H1 (cell line): ENCODE results near the gene TARS2. TPM values are rescaled to one million over a fixed set of nuclear protein-coding genes. Genes with fewer than 3 reads are reported as not detected.

ENCODE experiments used
- CTCF ChIA-PET: fragments of 300-600 bp; sonication (Branson Sonifier 250); formaldehyde crosslinking; loops from one replicate; lab custom pipeline; 2021; ENCODE audit not compliant: partially characterized antibody; lab: Charles Lee
- POLR2A ChIA-PET: fragments of 300-600 bp; sonication (Branson Sonifier 250); formaldehyde crosslinking; loops from one replicate; lab custom pipeline; 2021; ENCODE audit warnings: inconsistent platforms; ENCODE audit not compliant: partially characterized antibody; lab: Charles Lee
- DNase-seq, 2 experiments: peaks; one replicate each; pipeline versions ENCODE4 v3.0.0 to v3.0.0-alpha.2; 2010 to 2022; ENCODE audit warnings: low spot score in 2 of 2, low read depth in 1 of 2, mixed read lengths in 1 of 2
- FAIRE-seq: peaks from 2 replicates; lab custom pipeline; 2011; peaks lifted over from hg19 to GRCh38; lab: Jason Lieb, UNC
- H2AFZ ChIP-seq: 2 replicates; pipeline ENCODE4 v1.8.1; 2012; ENCODE audit warnings: low read length, inconsistent platforms
- H2AK5ac ChIP-seq: 2 replicates; pipeline ENCODE4 v1.6.1; 2013; ENCODE audit warnings: low read depth, low read length
- H2BK120ac ChIP-seq: replicated peaks from 2 replicates; pipeline ENCODE3; 2013; ENCODE audit warnings: low read depth, low read length, inconsistent platforms
- H2BK12ac ChIP-seq: 2 replicates; pipeline ENCODE4 v1.6.1; 2013; ENCODE audit warnings: low read depth, low read length
- H2BK15ac ChIP-seq: 2 replicates; pipeline ENCODE4 v1.6.1; 2013; ENCODE audit warnings: low read length
- H2BK20ac ChIP-seq: 2 replicates; pipeline ENCODE4 v1.6.1; 2013; ENCODE audit warnings: low read length
- H2BK5ac ChIP-seq: 2 replicates; pipeline ENCODE4 v1.6.1; 2013; ENCODE audit warnings: low read depth, low read length
- H3K14ac ChIP-seq: 2 replicates; pipeline ENCODE4 v1.6.1; 2013; ENCODE audit warnings: inconsistent platforms; ENCODE audit not compliant: insufficient read length
- H3K18ac ChIP-seq: 2 replicates; pipeline ENCODE4 v1.6.1; 2013; ENCODE audit warnings: low read length; ENCODE audit errors: extremely low read depth
- H3K23ac ChIP-seq: 2 replicates; pipeline ENCODE4 v1.6.1; 2013; ENCODE audit warnings: inconsistent platforms; ENCODE audit not compliant: insufficient read length
- H3K23me2 ChIP-seq: 2 replicates; pipeline ENCODE4 v1.6.1; 2013; ENCODE audit warnings: low read depth, low read length
- H3K27ac ChIP-seq: 2 replicates; pipeline ENCODE4 v1.6.1; 2011; ENCODE audit warnings: low read depth, low read length, inconsistent platforms
- H3K27me3 ChIP-seq, 4 experiments: replicated peaks in 1 of 4; 1 replicate in 1 of 4; 2 replicates in 3 of 4; pipeline versions ENCODE4 v1.6.1 to v1.8.1; 2011 to 2013; ENCODE audit warnings: low read length in 3 of 4, mild to moderate bottlenecking in 3 of 4, inconsistent platforms in 2 of 4, mixed read lengths in 2 of 4, moderate library complexity in 1 of 4; ENCODE audit not compliant: control insufficient read depth in 3 of 4, insufficient read depth in 3 of 4; ENCODE audit errors: extremely low read depth in 1 of 4
- H3K36me3 ChIP-seq, 4 experiments: 2 replicates each; pipeline versions ENCODE4 v1.6.1 to v1.8.1; 2011 to 2013; ENCODE audit warnings: mild to moderate bottlenecking in 4 of 4, low read length in 3 of 4, moderate library complexity in 2 of 4, control low read depth in 1 of 4, inconsistent platforms in 1 of 4; ENCODE audit not compliant: insufficient read depth in 4 of 4, control insufficient read depth in 2 of 4
- H3K4ac ChIP-seq: replicated peaks from 2 replicates; pipeline ENCODE3; 2013; ENCODE audit warnings: low read length, low read depth, mixed read lengths, inconsistent platforms; ENCODE audit not compliant: insufficient read length
- H3K4me1 ChIP-seq, 4 experiments: replicated peaks in 1 of 4; 1 replicate in 1 of 4; 2 replicates in 3 of 4; pipeline versions ENCODE4 v1.6.1 to v1.8.1; 2011 to 2013; ENCODE audit warnings: low read length in 3 of 4, inconsistent platforms in 2 of 4, mixed read lengths in 1 of 4; ENCODE audit not compliant: insufficient read depth in 4 of 4, control insufficient read depth in 3 of 4
- H3K4me2 ChIP-seq, 2 experiments: 2 replicates each; pipeline versions ENCODE4 v1.6.1 to v1.8.1; 2011 to 2013; ENCODE audit warnings: low read depth in 2 of 2, low read length in 2 of 2, control low read depth in 1 of 2, inconsistent platforms in 1 of 2, mild to moderate bottlenecking in 1 of 2; ENCODE audit not compliant: insufficient read depth in 1 of 2
- H3K4me3 ChIP-seq, 4 experiments: fragments of 200-600, 300-600 bp in 1 of 4; sonication (generic), shearing (Covaris generic), sonication (Bioruptor Twin) in 1 of 4; 2 replicates each; pipeline versions ENCODE4 v1.5.1 to v1.8.1; 2011 to 2016; ENCODE audit warnings: low read length in 4 of 4, low read depth in 3 of 4, control low read depth in 2 of 4, inconsistent platforms in 2 of 4, mild to moderate bottlenecking in 2 of 4, mixed read lengths in 1 of 4, moderate library complexity in 1 of 4; ENCODE audit not compliant: insufficient read depth in 2 of 4; ENCODE audit errors: extremely low read depth in 1 of 4
- H3K56ac ChIP-seq: replicated peaks from 2 replicates; pipeline ENCODE3; 2013; ENCODE audit warnings: low read depth, mild to moderate bottlenecking, mixed read lengths, low read length, inconsistent platforms; ENCODE audit not compliant: insufficient read length
- H3K79me1 ChIP-seq: 2 replicates; pipeline ENCODE4 v1.6.1; 2013; ENCODE audit warnings: low read depth, low read length, control low read depth
- H3K79me2 ChIP-seq, 2 experiments: 2 replicates each; pipeline versions ENCODE4 v1.6.1 to v1.8.1; 2012 to 2013; ENCODE audit warnings: low read length in 2 of 2, mild to moderate bottlenecking in 2 of 2, inconsistent platforms in 1 of 2; ENCODE audit not compliant: insufficient read depth in 2 of 2, control insufficient read depth in 1 of 2
- H3K9ac ChIP-seq, 4 experiments: replicated peaks in 1 of 4; 1 replicate in 1 of 4; 2 replicates in 3 of 4; pipeline versions ENCODE4 v1.6.1 to v1.8.1; 2011 to 2013; ENCODE audit warnings: low read depth in 3 of 4, low read length in 3 of 4, control low read depth in 2 of 4, mild to moderate bottlenecking in 2 of 4, moderate library complexity in 2 of 4, inconsistent platforms in 1 of 4; ENCODE audit errors: extremely low read depth in 1 of 4
- H3K9me3 ChIP-seq, 2 experiments: 2 replicates each; pipeline versions ENCODE4 v1.6.1 to v1.8.1; 2012 to 2013; ENCODE audit warnings: mild to moderate bottlenecking in 2 of 2, moderate library complexity in 2 of 2, control low read depth in 1 of 2, inconsistent platforms in 1 of 2, low read depth in 1 of 2, low read length in 1 of 2, mixed read lengths in 1 of 2; ENCODE audit not compliant: insufficient read depth in 2 of 2
- H4K20me1 ChIP-seq, 2 experiments: replicated peaks in 1 of 2; 2 replicates each; pipeline versions ENCODE3 to v1.8.1; 2011 to 2013; ENCODE audit warnings: inconsistent platforms in 2 of 2, low read length in 2 of 2, mild to moderate bottlenecking in 1 of 2; ENCODE audit not compliant: insufficient read depth in 2 of 2, control insufficient read depth in 1 of 2
- H4K5ac ChIP-seq: 2 replicates; pipeline ENCODE4 v1.6.1; 2013; ENCODE audit warnings: low read length, low read depth, mixed read lengths, inconsistent platforms; ENCODE audit not compliant: insufficient read length
- H4K8ac ChIP-seq: 2 replicates; pipeline ENCODE4 v1.8.0; 2013; ENCODE audit warnings: mild to moderate bottlenecking, moderate library complexity, low read length, inconsistent platforms; ENCODE audit not compliant: insufficient read depth; ENCODE audit errors: extremely low read depth
- H4K91ac ChIP-seq: replicated peaks from 2 replicates; pipeline ENCODE3; 2013; ENCODE audit warnings: low read length, mixed read lengths, inconsistent platforms; ENCODE audit not compliant: insufficient read length
- SP2 ChIP-seq: IDR thresholded peaks from 2 replicates; pipeline ENCODE4 v1.6.1; 2012; ENCODE audit warnings: mild to moderate bottlenecking, low read length, inconsistent platforms
- WGBS, 2 experiments: shearing (Covaris generic) in 1 of 2; methylation state at CpG; one replicate each; pipeline versions ENCODE4 v1.1.6 to v1.1.7; 2013 to 2015; ENCODE audit warnings: low lambda C conversion rate in 2 of 2, mixed read lengths in 2 of 2, inconsistent platforms in 1 of 2, low coverage in 1 of 2, missing lambda C conversion rate in 1 of 2; ENCODE audit not compliant: insufficient replicate concordance in 2 of 2, insufficient coverage in 1 of 2, insufficient read length in 1 of 2; ENCODE audit errors: extremely low coverage in 1 of 2, missing lambda C conversion rate in 1 of 2; 5-methylcytosine and 5-hydroxymethylcytosine counted together
- polyA plus RNA-seq, 7 experiments: library from polyadenylated mRNA; depleted of rRNA in 3 of 7; stranded (reverse) in 5 of 7; unstranded in 2 of 7; fragments of >200 nt in 5 of 7; fragments of 200-250 nt in 2 of 7; gene quantifications; 1 replicate in 5 of 7; 2 replicates in 1 of 7; 4 replicates in 1 of 7; pipeline versions ENCODE4 v1.2.1 to v1.2.3, GENCODE V29; 2011 to 2013; ENCODE audit warnings: missing spikeins in 2 of 7, mixed read lengths in 2 of 7
- total RNA-seq: library from RNA; stranded (reverse); fragmentation: NEBNext Ultra II Directional; extraction: Animal tissue kit (Norgen Biotek cat#: 25700); gene quantifications from 2 replicates; pipeline ENCODE4 v1.2.1, GENCODE V29; 2021

The TARS2 gene
- total and polyA plus RNA-seq, 2 of the 8 experiments (the other 6 are each of a cell fraction or from before 2014, with no cell fraction given), result 38.9 to 39.1 TPM

- Histone ChIP-seq H4K5ac (no peak overlapping the region), H3K4me2 (no peak overlapping the region), H3K27me3 (no peaks in the 10 kb centered on the region), H3K36me3 (no peaks in the 10 kb centered on the region), H2AFZ (no peak overlapping the region), H3K14ac (no peak overlapping the region), H3K18ac (no peak overlapping the region), H3K79me1 (no peaks in the 10 kb centered on the region), H3K27ac (no peak overlapping the region), H2AK5ac (no peak overlapping the region), H3K4me3 (no peak overlapping the region), H3K23me2 (no peaks in the 10 kb centered on the region), H3K4me1 (no peaks in the 10 kb centered on the region), H3K79me2 (no peaks in the 10 kb centered on the region), H2BK20ac (no peak overlapping the region), H3K9me3 (no peaks in the 10 kb centered on the region), H2BK15ac (no peak overlapping the region), H3K4ac (no peak overlapping the region), H2BK5ac (no peak overlapping the region), H4K91ac (no peak overlapping the region), H2BK12ac (no peak overlapping the region), H2BK120ac (no peak overlapping the region), H4K20me1 (peaks cover 0 to 2% of the 10 kb centered on the region in 2 experiments), H3K23ac (no peak overlapping the region), H3K9ac (no peak overlapping the region), H4K8ac (no peak overlapping the region), H3K56ac (no peak overlapping the region)
- FAIRE-seq (no peak), DNase-seq (no peak)
- ChIA-PET CTCF (interaction anchor here (0.6 kb wide), 1 partner anchor 100 kb away, joined by 3 read pairs; no protein-coding TSS in a partner anchor), POLR2A (no interaction called here)
- no peak for TF ChIP-seq SP2
- 93% methylated on average over 2 of the region's 2 CpGs; no CpG with 5 or more reads in 1 of the 2 experiments for WGBS, 2 experiments
Observed at GRCh38 chr1:150479927-150480352, 7.3 kb upstream of the TARS2 start.
